Astrocyte (in vitro differentiated cells and primary cell): ENCODE data around the gene TRIM14.

ENCODE experiments used
- EZH2 ChIP-seq: IDR thresholded peaks from 2 replicates; pipeline ENCODE4 v1.6.1; 2012; ENCODE audit warnings: mild to moderate bottlenecking, low read length, inconsistent platforms; ENCODE audit not compliant: insufficient read depth
- TF ChIP-seq, protein P1 (sequence below): IDR thresholded peaks from 2 replicates; pipeline ENCODE4 v1.5.1; 2011; ENCODE audit warnings: low read depth, mild to moderate bottlenecking, inconsistent platforms, low read length, moderate library complexity; ENCODE audit not compliant: insufficient read depth

DNA sequence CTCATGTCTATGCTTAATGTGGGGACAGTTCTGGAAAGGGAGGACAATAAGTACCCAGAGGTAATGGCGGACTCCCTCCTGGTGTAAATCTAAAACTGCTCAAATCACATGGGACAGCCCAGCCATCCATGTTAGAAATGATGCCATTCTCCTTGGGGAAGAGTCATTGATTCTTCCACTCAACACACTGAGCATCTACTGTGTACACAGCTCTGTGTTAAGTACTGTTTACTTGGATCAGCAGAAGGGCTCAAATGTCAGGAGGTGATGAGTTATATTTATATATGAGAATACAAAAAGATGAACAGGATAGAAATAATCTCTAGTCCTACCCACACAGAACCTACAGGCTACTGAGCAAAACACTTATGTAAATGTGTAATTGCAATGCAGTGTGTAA, 94.3 kb downstream of the TRIM14 start:
- TF ChIP-seq, protein P1, sequence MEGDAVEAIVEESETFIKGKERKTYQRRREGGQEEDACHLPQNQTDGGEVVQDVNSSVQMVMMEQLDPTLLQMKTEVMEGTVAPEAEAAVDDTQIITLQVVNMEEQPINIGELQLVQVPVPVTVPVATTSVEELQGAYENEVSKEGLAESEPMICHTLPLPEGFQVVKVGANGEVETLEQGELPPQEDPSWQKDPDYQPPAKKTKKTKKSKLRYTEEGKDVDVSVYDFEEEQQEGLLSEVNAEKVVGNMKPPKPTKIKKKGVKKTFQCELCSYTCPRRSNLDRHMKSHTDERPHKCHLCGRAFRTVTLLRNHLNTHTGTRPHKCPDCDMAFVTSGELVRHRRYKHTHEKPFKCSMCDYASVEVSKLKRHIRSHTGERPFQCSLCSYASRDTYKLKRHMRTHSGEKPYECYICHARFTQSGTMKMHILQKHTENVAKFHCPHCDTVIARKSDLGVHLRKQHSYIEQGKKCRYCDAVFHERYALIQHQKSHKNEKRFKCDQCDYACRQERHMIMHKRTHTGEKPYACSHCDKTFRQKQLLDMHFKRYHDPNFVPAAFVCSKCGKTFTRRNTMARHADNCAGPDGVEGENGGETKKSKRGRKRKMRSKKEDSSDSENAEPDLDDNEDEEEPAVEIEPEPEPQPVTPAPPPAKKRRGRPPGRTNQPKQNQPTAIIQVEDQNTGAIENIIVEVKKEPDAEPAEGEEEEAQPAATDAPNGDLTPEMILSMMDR, result no peak
- no peak for TF ChIP-seq EZH2
